ENCODE data around the gene S100A5. TPM values are rescaled to one million over a fixed set of nuclear protein-coding genes. Genes with fewer than 3 reads are reported as not detected.

S100A5 gene
- total RNA-seq, 1 experiment from 2014 or later, result 6.0 TPM

DNA sequence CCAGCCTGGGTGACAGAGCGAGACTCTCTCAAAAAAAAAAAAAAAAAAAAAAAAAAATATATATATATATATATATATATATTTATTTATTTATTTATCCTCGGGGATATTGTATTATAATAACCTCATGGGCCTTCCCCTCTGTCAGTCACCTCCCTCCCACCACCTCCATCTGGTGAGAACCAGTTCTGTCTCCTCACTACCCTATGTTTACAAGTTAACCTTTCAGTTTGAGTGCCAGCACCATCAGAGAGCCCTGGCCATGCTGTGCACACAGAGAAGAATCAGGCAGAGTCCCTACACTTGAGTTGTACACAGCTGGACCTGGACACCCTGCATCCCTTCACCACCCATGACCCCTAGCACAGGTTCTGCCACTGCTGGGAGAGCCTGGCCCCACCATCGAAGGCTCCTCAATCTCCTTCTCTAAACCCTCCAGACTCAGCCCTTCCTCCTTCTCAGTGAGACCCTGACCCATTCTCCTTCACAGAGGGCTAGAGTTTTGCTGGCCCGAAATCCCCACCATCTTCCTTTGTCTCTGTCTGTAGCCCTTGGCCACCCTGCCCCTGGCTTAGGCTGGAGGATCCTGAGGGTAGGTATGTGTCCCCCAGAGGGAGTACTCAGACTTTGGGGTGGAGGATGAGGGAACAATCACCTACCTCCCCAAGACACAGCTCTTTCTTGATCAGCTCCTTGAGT lies 1.2 kb downstream of the S100A5 start:
- H3K4me3 ChIP-seq (replicated peaks in 1 of 2; ENCODE audit: low read depth in 1 of 2, low read length in 2 of 2), result no peak overlapping the region
- H3K9ac ChIP-seq (ENCODE audit: low read length), result no peak overlapping the region
- H3K9me3 ChIP-seq (ENCODE audit: control insufficient read depth in 1 of 2, insufficient read depth in 1 of 2, low read depth in 1 of 2, low read length in 2 of 2), result no peaks in the 10 kb centered on the region
- H3K36me3 ChIP-seq (ENCODE audit: control insufficient read depth in 1 of 2, insufficient read depth in 2 of 2, low read length in 2 of 2), result peaks cover 0 to 5% of the 10 kb centered on the region in 2 experiments; a peak in 1 of 4 replicates
- ChIA-PET RAD21 (ENCODE audit: low non-redundant PET in 1 of 2, low total read pairs in 2 of 2, uncharacterized antibody in 2 of 2, unreplicated experiment in 2 of 2) (no interaction called here), CTCF (interaction anchor here (3.2 kb wide), 1 partner anchor 27 kb away, joined by 9 read pairs; the partner anchor contains the start of gene S100A2), POLR2A (interaction anchor here (1.0 to 2.1 kb wide), 4 partner anchors 22 to 29 kb away, joined by 3 to 10 read pairs (median 5); no protein-coding TSS in a partner anchor)
- H2AFZ ChIP-seq (ENCODE audit: low read depth, low read length, poor library complexity, severe bottlenecking), result no peak overlapping the region
- no peaks in the 10 kb centered on the region for H3K9me2 ChIP-seq (ENCODE audit: insufficient read depth)
- intact Hi-C loops (cut with micrococcal nuclease), result no loop called here
- TF ChIP-seq EGR1 (IDR thresholded peaks at IDR 0.05; ENCODE audit: low read depth) (no peak), SRF (IDR thresholded peaks at IDR 0.05; ENCODE audit: low read depth) (no peak), SP1 (IDR thresholded peaks at IDR 0.05; ENCODE audit: low read depth) (no peak)
- TF ChIP-seq, protein P1, sequence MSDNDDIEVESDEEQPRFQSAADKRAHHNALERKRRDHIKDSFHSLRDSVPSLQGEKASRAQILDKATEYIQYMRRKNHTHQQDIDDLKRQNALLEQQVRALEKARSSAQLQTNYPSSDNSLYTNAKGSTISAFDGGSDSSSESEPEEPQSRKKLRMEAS (IDR thresholded peaks at IDR 0.05), result no peak
- TF ChIP-seq, protein P2, sequence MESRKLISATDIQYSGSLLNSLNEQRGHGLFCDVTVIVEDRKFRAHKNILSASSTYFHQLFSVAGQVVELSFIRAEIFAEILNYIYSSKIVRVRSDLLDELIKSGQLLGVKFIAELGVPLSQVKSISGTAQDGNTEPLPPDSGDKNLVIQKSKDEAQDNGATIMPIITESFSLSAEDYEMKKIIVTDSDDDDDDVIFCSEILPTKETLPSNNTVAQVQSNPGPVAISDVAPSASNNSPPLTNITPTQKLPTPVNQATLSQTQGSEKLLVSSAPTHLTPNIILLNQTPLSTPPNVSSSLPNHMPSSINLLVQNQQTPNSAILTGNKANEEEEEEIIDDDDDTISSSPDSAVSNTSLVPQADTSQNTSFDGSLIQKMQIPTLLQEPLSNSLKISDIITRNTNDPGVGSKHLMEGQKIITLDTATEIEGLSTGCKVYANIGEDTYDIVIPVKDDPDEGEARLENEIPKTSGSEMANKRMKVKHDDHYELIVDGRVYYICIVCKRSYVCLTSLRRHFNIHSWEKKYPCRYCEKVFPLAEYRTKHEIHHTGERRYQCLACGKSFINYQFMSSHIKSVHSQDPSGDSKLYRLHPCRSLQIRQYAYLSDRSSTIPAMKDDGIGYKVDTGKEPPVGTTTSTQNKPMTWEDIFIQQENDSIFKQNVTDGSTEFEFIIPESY (IDR thresholded peaks at IDR 0.05; ENCODE audit: extremely low read depth, insufficient replicate concordance, low read length), result no peak
- no TSS peak for BruUV-seq (replicated peaks)
- H3K79me2 ChIP-seq (ENCODE audit: insufficient read depth, low read length), result peaks cover 17% of the 10 kb centered on the region
- peaks cover 79 to 92% of the 10 kb centered on the region in 2 experiments for H3K4me1 ChIP-seq (ENCODE audit: control insufficient read depth in 1 of 2, insufficient read depth in 2 of 2, low read length in 2 of 2)
- H3K27ac ChIP-seq (ENCODE audit: low read depth, low read length), result peak overlapping the region; percentile 97
- H4K20me1 ChIP-seq (ENCODE audit: insufficient read depth), result no peaks in the 10 kb centered on the region
- no peak for DNase-seq (ENCODE audit: low read depth, low spot score)
- H3K4me2 ChIP-seq (ENCODE audit: low read length), result 0 out of 2 replicates have a peak overlapping the region, but pooled peaks have one; percentile 9
- no peaks in the 10 kb centered on the region for H3K27me3 ChIP-seq (ENCODE audit: insufficient read depth, low read length)
- no peak for ATAC-seq
